ENCODE measurements around the gene TMC3. TPM values are rescaled to one million over a fixed set of nuclear protein-coding genes. Genes with fewer than 3 reads are reported as not detected.

TMC3 gene
- total and polyA plus RNA-seq, 9 donors, result 0.05 to 0.23 TPM; not detected in 7

DNA sequence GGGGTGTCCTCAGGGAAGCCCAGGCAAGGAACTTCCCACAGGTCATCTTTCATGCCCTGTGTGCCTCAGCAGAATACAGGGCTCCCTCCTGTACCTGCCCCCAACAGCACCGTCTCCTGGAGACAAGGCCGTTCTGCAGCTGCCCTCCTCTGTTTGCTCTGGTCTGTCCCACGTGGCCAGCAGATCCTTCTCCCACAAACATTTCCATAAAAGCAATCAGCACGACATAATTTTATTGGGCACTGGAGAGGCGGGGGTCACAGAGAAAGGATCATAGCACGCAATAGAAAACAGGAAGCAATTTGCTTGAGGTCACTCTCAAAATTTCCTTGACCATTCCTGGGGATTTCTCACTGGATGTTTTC, 79.5 kb downstream of the TMC3 start:
- H3K36me3 ChIP-seq, result no peaks in the 10 kb centered on the region
- 48 to 59% (median 53%) methylated on average over 6 of the region's 6 CpGs for WGBS, 3 donors
- no peaks in the 10 kb centered on the region for H3K4me1 ChIP-seq (ENCODE audit: insufficient read depth)
- TF ChIP-seq, protein P1, sequence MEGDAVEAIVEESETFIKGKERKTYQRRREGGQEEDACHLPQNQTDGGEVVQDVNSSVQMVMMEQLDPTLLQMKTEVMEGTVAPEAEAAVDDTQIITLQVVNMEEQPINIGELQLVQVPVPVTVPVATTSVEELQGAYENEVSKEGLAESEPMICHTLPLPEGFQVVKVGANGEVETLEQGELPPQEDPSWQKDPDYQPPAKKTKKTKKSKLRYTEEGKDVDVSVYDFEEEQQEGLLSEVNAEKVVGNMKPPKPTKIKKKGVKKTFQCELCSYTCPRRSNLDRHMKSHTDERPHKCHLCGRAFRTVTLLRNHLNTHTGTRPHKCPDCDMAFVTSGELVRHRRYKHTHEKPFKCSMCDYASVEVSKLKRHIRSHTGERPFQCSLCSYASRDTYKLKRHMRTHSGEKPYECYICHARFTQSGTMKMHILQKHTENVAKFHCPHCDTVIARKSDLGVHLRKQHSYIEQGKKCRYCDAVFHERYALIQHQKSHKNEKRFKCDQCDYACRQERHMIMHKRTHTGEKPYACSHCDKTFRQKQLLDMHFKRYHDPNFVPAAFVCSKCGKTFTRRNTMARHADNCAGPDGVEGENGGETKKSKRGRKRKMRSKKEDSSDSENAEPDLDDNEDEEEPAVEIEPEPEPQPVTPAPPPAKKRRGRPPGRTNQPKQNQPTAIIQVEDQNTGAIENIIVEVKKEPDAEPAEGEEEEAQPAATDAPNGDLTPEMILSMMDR (IDR thresholded peaks at IDR 0.05), result no peak
- TF ChIP-seq POLR2A (IDR thresholded peaks at IDR 0.05), result no peak
- no peak for TF ChIP-seq EP300 (IDR thresholded peaks at IDR 0.05)
- no peaks in the 10 kb centered on the region for H3K9me3 ChIP-seq
- H3K27me3 ChIP-seq, result no peaks in the 10 kb centered on the region
- intact Hi-C loops (cut with DNase I), result no loop called here
- no peak overlapping the region for H3K27ac ChIP-seq
- no peak overlapping the region for H3K4me3 ChIP-seq
- no peak for DNase-seq

DNA sequence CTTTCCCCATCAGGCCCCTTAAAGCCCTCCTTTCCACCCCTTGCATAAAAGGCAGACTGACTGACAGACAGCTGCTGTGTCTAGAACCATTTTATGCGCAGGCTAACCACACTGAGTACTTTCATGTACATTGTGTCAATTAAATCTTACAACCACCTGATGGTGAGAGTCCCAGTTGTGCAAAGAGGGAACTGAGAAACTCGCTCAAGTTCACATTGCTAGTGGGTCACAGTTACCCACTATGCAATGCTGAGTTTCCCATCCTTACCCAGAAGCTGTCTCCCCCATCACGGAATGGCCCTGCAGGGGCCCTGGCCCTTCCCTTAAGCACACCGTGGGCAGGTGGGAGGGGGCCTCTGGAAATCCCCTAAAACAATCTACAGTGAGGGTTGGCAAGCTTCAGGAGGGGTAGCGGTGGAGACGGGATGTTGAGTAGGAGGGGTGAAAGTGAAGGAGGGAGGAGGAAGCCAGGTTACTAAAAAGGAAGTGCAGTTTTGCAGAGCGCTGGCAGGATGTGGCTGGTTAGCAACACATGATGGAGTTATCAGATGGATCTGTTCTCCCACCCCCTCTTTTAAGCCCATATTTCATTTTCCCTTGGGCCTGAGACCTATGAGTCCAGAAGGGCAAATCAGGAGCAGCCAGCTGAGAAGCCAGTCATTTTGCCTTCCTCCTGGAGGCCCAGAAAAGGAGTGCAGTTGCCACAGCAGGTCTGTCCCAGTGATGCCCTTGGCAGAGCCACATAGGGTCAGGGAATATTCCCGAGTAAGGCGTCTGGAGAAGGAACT, 80.1 kb downstream of the TMC3 start:
- 70 to 88% (median 76%) methylated on average over 9 of the region's 9 CpGs for WGBS, 3 donors
- Histone ChIP-seq H3K27ac (no peak overlapping the region), H3K27me3 (no peaks in the 10 kb centered on the region), H3K4me1 (ENCODE audit: insufficient read depth) (no peaks in the 10 kb centered on the region), H3K4me3 (no peak overlapping the region), H3K36me3 (no peaks in the 10 kb centered on the region), H3K9me3 (no peaks in the 10 kb centered on the region)
- TF ChIP-seq EP300 (IDR thresholded peaks at IDR 0.05) (no peak), POLR2A (IDR thresholded peaks at IDR 0.05) (no peak)
- TF ChIP-seq, protein P1 (IDR thresholded peaks at IDR 0.05), result no peak
- DNase-seq, result no peak
- intact Hi-C loops (cut with DNase I), result no loop called here

DNA sequence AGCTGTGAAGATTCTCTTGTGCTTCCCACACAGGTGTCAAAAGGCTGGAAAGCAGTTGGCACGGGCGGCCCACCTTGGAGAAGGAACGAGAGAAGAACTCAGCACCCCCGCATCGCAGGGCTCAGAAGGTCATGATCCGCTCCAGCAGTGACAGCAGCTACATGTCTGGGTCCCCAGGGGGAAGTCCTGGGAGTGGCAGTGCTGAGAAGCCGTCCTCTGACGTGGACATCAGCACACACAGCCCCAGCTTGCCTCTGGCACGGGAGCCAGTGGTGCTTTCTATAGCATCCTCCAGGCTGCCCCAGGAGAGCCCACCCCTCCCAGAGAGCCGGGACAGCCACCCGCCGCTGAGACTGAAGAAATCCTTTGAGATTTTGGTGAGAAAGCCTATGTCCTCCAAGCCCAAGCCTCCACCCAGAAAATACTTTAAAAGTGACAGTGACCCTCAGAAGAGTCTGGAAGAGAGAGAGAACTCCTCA, 81.5 kb downstream of the TMC3 start:
- H3K27ac ChIP-seq, result no peak overlapping the region
- H3K36me3 ChIP-seq, result no peaks in the 10 kb centered on the region
- H3K27me3 ChIP-seq, result no peaks in the 10 kb centered on the region
- H3K9me3 ChIP-seq, result no peaks in the 10 kb centered on the region
- H3K4me3 ChIP-seq, result no peak overlapping the region
- intact Hi-C loops (cut with DNase I), result no loop called here
- no peak for TF ChIP-seq EP300 (IDR thresholded peaks at IDR 0.05)
- no peak for TF ChIP-seq POLR2A (IDR thresholded peaks at IDR 0.05)
- TF ChIP-seq, protein P1 (IDR thresholded peaks at IDR 0.05), result no peak
- H3K4me1 ChIP-seq (ENCODE audit: insufficient read depth), result no peaks in the 10 kb centered on the region
- 87 to 92% (median 91%) methylated on average over 12 of the region's 12 CpGs for WGBS, 3 donors
- no peak for DNase-seq

GRCh38 chr15:81291916-81292522, 82.0 kb downstream of the TMC3 start:
- Histone ChIP-seq H3K27ac (no peak overlapping the region), H3K9me3 (no peaks in the 10 kb centered on the region), H3K4me3 (no peak overlapping the region), H3K4me1 (ENCODE audit: insufficient read depth) (no peaks in the 10 kb centered on the region), H3K36me3 (no peaks in the 10 kb centered on the region), H3K27me3 (no peaks in the 10 kb centered on the region)
- intact Hi-C loops (cut with DNase I), result no loop called here
- TF ChIP-seq POLR2A (IDR thresholded peaks at IDR 0.05) (no peak), EP300 (IDR thresholded peaks at IDR 0.05) (no peak)
- TF ChIP-seq, protein P1 (IDR thresholded peaks at IDR 0.05), result no peak
- DNase-seq, result no peak
- 65 to 87% (median 85%) methylated on average over 5 of the region's 5 CpGs for WGBS, 3 donors
